HK-2 (cell line): ENCODE measurements around the gene ZCCHC14.
A peak's percentile ranks its signal among the peaks of the same experiment; 100 is the strongest.

Experiments used
- DNase-seq: peaks from one replicate; pipeline ENCODE4 v3.0.0-alpha.2; 2018; ENCODE audit not compliant: unreplicated experiment

ZCCHC14 gene

DNA sequence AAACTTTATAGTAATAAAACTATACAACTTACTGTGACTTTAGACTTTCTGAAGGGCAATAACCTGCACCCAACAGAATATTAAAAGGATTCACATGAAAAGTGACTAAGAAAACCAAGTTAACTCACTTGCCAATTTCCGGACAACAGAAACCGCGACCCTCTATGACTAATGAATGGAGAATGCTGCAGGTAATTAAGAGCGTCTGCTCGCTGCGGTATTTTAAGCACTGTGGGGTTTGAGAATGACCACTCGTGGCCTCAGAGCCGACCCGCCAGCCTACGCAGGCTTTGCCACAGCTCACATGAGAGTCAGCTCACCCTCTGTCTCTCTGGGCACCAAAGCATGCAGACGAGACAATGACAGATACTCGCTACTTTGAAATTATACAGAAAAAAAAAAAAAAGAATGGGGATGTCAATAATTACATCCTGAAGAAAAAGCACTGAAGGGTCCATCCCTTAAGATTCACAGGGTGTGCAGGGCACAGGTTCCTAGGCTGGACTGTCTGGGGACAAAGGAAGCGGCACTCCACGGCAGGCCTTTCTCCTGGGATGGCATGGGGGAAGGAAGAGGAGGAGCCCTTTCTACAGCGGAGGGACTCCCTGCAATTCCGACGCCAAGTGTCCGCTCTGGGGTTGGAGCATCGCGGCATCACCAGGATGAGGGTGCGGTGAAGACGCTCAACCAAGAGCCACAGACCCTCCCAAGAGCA, 35.0 kb downstream of the ZCCHC14 start:
- DNase-seq: peak; percentile 92

DNA sequence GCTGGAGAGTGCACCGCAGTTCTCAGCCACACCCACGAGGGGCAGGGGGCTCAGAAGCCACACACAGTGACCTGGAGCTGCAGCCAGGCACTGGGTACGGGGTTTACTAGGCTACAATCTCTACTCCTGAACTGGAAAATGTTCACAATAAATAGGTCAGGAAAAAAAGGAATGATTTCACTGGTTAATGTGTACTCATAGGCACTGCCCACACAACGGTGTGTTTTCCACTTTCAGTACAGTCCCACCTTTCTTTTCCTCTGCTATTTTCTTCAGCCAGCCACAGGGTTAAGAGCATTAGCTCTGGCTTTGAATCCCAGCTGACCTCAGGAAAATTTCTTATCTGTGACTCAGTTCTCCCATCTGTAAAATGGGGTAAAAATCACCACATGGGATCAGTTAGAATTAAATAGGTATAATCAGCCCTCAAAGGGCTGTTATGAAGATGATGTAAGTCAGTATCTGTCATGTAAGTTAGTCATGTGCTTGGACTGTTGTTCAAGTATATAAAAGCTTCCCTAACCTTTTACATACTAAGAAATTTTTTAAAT, 35.7 kb downstream of the ZCCHC14 start:
- peak; percentile 74 for DNase-seq

DNA sequence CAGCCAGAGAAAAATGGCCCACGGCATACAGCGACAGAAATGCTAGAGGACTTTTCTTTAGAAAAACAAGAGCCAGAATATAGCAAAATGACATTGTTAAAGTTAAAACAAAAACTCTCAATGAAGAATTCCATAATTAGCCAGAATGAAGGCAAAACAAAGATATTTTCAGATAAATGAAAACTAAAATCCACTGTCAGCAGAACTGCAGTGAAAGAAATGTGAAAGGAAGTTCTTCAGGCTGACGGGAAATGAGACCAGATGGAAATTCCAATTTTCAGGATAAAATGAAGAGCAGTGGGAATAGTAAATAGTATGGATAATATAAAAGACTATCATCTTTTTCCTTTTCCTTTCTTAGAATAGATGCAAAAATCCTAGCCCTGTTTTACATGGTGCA, 38.4 kb downstream of the ZCCHC14 start:
- DNase-seq: no peak

DNA sequence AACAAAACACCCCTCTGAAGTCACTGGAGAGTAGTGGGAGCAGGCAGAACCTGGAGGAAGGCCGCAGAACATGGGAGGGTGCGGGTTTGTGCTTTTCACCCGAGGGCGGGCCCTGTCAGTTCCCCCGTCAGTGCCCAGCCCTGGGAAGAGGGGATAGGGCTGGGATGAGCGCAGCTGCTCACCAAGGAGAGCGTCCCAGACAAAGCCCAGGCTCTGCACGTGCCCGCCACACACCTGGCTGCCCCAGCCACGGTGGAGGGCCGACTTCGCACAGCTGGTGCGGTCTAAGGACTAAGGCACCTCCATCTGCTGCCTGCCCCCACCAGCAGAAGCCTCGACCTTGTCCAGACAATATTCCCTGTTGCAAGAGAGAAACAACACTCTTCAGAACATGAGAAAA, 39.5 kb downstream of the ZCCHC14 start:
- no peak for DNase-seq

DNA sequence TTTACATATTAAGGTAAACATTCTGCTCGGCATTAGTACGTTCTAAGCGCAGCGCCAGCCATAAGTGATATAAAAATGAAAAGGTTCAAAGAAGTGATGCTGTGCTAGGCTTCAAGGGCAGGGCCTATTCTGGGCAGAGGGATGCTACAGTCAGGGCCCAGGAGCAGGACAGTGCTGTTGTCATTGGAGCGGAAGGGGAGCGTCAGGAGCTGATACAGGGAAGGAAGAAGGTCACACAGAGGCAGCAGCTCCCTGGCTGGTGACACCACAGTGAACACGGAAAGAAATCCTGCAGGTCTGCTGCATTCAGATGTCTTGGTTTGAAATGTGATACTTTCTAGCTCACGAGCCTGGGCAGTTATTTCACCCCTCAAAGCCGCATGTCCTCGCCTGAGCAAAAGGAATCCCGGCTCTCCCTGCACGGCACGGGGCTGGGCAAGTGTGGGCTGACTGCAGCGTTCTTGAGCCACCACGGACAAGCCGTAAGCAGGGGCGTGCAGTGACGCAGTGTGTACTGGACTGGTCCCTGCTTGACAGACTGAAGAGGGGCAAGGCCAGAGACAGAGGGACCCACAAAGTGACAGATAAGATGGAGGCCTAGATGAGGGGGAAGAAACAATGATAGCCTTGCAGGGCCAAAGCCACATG, 41.1 kb downstream of the ZCCHC14 start:
- no peak for DNase-seq

DNA sequence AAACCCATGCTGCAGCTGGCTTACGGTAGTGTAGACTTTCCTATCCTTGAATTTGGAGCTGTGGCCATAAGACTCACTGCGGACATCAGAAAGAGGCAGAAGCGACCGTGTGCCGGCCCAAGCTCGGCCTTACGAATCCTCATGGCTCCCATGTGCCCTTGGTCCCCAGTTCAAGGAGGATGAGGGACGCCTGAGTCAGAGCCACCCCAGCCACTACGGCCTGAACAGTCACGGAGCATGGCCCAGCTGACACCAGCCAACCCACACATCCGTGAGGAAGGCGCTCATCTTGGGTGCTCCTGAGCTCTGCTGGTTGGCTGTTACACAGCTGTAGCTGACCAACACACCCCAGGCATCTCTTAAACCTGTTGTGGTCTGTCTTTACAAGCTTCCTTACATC, 44.0 kb downstream of the ZCCHC14 start:
- no peak for DNase-seq

DNA sequence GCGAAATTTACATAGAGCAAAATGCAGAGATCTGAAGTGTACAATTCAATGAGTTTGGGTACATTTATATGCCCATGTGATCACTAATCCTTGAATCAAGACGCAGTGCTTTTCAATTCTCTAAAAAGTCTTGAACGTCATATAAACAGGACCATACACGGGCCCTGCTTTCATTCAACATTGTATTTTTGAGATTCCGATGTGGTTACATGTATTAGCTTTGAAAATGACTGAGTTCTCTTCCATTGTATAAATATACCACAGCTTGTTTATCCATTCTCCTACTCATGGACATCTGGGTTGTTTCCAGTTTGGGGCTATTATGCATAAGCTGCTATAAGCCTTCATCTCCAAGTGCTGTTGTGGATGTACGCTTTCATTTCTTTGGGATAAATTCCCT, 45.5 kb downstream of the ZCCHC14 start:
- no peak for DNase-seq

DNA sequence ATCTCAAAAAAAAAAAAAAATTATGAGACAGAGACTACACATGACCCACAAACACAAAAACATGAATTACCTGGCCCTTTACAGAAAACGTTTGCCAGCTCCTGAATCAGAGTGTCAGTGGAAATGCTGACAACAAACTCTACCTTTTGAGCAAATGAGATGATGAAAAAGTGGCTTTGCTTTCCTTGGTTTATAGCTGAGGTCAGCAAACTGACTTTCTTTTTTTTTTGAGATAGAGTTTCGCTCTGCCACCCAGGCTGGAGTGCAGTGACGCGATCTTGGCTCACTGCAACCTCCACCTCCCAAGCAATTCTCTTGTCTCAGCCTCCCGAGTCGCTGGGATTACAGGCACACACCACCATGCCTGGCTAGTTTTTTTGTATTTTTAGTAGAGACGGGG, 46.3 kb downstream of the ZCCHC14 start:
- DNase-seq: no peak

DNA sequence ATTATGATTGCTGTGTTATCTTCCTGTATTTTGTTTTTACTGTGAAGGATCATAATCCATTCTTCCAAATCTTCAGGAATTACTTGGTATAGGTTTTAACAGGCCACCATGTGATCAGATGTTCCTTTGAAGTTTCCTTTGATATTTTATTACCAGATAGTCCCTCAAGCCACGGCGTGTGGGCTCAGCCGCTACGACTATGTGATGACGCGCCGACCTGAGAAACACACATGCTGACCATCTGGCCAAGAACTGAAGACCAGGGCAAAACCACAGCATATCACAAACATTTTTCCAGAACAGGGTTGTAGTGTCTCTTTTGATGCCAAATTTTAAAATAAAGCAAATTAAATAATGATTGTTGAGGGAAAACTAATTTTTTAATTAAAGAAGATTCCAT, 47.3 kb downstream of the ZCCHC14 start:
- no peak for DNase-seq

DNA sequence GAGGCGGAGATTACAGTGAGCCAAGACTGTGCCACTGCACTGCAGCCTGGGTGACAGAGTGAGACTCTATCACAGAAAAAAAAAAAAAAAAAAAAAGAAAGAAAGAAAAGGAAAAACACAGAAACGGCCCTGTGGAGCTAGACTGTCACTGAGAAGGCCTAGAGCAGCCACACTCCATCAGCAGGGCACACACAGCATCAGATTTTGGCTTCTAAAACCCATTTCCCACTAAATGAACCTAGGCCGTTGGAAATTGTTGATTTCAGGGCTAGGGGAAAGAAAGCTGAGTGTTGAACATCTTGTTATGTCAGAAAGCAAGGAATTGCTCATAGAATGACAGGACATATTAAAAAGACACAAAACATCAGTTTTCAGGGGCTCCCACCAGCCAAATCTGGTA, 48.9 kb downstream of the ZCCHC14 start:
- no peak for DNase-seq

DNA sequence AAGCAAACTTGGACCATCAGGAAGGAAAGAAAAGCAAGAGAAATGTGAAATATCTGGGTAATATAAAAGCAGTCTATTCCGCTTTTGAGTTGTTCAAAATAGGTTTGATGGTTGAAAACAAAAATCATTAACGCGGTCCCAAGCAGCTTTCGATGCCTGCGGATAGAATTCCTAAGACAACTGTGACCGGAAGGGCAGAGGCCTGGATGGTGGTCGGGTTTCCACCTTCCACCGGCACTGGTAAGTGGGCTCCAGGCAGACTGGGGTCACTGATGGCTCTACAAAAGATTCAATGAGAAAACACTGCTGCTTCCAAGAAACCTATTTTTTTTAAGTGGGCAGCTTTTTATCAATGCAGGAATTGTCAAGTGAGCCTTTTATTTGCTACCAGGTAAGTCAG, 49.8 kb downstream of the ZCCHC14 start:
- no peak for DNase-seq

DNA sequence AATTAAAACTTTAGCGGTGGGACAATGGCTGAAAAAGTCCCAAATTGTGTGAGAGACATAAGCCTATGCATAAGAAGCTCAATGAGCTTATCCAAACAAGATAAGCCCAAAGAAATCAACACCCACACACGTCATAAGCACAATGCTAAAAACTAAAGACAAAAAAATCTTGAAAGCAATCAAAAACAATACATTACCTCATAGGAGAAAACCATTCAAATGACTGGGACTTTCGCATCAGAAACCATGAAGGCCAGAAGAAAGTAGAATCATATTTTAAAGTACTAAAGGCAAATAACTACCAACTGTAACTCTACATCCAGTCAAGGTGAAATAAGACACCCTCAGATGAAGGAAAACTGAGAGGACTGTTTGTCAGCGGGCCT, 50.2 kb downstream of the ZCCHC14 start:
- DNase-seq: no peak

DNA sequence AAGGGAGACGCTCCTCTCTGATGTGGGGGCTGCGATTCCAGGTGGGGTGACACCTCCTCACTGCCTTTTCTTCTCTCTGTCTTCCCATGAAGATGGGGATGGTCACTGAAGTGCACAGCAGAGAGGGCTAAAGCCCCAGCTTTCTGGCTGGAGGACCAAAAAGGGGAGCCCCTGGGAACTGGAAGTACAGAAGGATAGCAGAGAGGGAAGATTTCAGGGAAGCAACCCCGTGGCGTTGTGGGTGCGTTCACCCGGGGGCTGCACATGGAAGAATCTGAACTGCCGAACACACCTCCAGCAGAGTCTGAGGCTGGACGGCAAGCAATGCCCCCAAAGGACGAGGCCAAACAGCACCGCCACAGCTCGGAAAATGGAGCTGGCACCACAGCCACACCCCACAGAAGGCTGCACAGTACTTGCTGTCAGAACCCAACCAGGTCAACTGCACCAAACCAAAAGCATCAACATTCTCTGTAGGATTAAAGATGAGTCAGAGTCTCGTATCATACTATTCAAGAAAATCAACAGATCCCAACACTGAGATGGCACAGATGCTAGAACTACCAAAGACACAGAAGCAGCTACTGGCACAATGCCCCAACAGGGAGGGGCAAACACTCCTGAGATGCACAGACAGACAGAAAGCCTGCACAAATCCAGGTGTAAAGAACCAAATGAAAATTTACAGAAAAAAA, 50.8 kb downstream of the ZCCHC14 start:
- DNase-seq: no peak

DNA sequence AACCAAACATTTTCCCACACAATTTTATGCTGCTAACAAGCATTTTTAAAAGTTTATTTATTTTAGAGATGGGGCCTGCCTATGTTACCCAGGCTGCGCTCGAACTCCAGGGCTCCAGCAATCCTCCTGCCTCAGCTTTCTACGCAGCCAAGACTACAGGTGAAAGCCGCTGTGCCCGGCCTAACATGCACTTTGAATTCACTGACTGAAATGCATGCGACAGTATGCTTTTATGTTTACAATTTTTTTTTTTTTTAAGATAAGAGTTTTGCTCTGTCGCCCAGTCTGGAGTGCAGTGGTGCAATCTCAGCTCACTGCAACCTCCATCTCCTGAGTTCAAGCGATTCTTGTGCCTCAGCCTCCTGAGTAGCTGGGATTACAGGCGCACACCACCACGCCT, 52.9 kb downstream of the ZCCHC14 start:
- no peak for DNase-seq

DNA sequence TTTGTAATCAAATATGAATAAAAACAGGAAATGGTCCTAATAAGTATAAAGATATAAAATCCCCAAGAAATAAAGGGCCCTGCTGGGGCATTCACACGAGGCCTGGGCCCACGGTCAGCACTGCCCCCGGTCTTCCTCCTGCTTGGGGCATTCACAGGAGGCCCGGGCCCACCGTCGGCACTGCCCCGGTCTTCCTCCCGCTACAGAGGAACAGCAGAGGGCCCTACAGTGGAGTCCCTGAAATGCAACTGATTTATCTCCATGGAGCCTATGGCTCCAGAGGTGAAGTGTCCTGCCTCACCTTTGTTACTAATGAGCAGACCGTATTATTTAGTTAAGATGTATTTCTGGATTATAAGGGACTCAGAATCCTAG, 54.2 kb downstream of the ZCCHC14 start:
- no peak for DNase-seq

DNA sequence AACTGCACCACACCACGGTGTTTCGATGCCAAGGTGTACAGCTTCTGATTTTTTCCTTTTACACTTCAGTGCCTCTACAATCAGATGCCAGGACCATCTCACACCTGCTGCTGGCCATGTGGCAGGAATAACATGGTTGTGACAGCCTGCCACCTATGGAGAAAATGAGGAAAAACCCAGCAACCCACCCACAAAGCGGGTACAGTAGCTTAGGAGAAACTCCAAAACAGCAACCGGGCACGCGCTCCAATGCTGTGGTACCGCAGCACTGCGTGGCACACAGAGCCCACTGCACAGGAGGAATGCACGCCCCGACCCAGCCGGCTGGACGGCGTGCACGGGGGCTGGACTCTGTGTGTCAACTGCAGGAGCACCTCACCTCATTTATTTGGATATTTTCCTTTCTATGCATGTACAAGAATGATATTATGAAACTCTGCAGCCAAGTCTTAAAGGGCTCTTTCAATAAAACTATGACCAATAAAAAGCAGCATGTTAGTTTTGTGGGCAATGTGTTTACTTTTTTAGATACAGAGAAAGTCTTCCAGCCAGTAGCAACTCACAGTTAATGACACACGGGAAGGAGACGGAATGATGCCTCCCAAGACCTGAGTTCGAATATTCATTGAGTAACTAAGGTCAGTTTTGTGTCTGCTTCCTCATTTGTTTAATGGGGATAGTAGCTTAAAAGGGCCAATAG, 54.8 kb downstream of the ZCCHC14 start:
- no peak for DNase-seq

DNA sequence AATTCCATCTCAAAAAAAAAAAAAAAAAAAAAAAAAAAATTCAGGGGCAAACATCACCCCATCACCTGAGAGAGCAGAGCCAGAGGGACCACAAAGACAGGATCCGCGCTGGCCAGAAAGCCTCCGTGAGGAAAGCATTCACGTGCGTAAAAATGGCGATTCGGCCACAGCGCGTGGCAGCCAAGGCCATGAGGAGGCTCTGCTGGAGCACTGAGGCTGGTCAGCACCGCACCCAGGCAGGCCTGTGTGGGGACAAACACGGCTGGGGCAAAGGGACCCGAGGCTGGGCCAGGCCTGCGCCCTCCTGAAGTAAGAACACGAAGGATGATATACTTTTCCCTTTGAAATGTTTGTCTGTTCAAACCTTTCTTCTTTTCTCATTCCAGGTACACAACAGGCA, 55.5 kb downstream of the ZCCHC14 start:
- no peak for DNase-seq

DNA sequence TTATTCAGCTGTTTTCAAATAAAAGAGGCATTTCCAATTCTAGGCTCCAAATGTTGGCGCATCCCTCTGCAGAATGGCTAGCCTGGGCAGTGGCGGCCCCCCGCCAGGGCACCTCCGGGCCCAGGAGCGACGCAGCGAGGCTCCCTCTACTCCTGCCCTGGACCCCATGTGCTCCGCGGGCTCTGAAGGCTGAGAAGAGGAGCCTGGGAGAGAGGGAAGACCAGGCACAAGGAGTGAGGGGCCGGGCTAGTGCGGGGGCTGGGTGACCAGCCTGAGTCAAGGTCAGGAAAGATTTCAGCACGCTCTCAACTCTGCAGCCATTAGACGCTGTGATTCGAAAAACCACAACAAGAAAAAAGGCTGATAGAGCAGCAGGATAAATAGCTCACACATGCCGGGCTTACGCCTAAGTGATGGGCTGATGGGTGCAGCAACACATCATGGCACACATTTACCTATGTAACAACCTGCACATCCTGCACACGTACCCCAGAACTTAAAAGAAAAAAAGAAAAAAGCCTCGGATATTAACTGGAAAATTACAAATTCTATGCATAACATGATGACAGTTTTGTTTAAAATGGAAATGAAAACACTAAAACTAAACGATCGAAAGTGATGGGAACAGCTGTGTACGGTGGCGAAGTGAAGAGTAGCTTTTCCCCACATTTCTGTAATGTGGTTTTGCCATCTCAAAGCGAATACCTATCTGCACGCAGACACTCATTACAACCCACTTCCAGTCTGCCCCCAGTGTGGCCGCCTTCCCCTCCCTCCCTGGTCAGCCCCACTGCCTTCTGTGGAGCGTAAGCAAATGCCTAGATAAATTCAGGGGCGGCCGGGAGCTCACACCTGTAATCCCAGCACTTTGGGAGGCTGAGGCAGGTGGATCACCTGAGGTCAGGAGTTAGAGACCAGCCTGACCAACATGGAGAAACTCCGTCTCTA, 56.3 kb downstream of the ZCCHC14 start:
- DNase-seq: no peak

DNA sequence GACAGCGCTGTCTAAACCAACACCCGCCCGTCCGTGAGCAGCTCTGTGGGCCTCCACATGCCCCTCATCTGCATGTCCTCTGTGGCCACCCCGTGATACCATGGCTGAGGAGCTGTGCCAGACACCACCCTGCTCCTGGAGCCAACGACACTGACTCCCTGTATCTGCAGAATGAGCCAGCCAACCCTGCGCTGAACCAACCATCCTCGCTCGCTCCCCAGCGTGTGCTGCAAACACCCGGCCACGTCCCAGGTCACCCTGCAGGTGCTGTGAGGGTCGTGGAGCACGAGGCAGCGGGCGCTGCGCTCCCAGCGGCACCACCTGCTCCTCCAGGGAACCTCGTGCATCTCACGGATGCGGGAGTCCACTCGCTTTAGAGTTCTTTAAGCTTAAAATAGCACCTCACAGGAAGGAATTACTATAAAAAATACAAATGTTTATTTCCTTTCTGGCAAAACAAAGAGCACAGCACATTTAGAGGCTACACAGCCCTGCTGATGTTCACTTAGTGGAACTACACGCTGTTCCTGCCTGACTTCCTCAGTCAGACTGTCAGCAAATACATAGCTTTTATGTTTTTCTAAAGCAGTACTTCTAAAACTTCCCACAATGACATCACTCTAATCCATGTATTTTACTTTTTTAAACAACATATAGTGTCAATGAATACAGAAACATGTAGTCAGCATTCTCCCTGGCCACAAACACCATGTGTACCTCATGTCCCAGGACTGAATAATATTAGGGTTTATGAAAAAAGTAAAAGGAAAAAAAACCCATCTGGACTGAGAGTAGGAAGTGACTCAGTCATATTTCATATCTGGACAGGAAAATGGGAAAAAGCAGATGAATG, 57.2 kb downstream of the ZCCHC14 start:
- no peak for DNase-seq

DNA sequence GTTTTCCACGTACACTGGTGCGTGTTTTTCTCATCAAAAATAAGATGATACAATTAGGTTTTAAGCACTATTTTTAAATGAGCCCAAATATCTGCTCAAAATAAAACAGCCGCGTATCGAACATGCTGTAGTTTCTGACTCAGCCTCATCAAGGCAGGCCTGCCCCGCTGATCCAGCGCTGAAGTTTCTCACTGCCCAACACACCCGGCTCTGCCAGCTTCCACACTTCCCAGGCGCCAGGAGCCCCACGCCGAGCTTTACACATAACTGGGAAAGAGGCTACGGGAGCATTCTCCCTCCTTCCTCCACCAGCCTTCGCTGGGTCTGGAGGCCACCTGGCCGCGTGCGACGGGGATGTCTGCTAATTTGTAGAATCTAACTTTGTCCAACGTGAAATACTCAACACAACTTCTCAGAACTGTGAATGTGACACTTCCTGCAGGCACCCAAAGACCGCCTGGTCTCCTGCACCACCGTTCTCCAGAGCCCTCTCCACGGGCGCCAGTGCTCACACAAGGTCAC, 58.6 kb downstream of the ZCCHC14 start:
- DNase-seq: no peak
